ENCODE data around the gene OSBPL3. TPM values are rescaled to one million over a fixed set of nuclear protein-coding genes. Genes with fewer than 3 reads are reported as not detected.

The OSBPL3 gene
- total RNA-seq, 1 experiment from 2014 or later, result 13.7 TPM

DNA sequence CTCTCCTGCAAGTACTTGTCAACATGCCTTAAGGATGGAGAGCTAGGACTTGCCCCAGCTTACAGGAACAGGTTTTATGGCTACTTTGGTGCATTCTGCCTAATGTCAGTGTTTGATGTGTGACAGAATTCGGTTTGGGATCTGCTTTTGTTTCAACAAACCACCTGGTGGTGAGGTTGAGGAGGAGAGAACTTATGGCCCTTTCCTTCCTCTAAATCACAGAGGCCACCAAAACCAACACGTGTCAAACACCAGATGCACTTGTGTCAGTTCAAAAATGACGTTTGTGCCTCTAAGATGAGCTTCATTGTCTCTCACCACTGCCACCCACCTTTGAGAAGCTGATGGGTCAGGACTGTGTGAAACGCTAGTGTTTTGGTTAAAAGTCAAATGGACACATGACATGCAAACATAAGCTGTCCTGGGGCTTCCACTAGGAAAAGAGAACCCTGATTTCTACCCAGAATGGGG is 83.9 kb downstream of the OSBPL3 start:
- DNase-seq (ENCODE audit: low spot score), result no peak

DNA sequence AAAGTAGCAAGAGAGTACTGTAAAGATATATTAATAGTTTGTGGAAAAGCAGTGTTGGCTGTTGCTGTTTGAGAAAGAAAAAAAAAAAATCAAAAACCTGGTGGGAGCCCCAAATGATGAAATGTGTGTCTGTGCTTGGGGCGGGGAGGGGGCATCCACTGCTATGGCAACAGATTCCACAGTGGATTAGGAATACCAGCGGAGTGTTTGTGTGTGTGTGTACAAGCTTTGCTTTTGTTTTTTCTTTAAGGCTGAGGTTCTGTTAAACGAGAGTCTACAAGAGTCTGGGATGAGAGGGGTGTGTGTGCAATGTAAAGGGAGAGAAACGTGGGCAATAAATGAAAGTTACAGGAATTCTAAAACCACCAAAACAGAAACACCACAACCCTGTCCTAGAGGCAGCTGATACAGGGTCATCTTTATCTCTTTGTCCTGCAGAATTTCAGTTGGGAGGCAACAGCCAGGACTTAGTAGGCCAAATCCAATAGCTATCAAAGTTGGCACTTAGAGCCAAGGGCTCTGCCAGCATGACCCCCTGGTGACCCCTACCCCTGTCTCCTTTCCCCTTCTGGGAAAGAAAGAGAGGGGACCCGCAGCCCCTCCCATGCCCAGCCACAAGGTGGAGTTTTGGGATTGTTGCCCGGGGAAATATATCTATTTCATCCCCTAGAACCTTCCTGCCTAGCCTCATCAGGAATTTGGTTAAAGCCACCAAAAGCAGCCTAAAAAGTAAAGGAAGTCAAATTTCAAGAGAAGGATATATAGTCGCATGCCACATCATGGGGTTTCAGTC is 85.4 kb downstream of the OSBPL3 start:
- DNase-seq (ENCODE audit: low spot score), result peak; percentile 37

DNA sequence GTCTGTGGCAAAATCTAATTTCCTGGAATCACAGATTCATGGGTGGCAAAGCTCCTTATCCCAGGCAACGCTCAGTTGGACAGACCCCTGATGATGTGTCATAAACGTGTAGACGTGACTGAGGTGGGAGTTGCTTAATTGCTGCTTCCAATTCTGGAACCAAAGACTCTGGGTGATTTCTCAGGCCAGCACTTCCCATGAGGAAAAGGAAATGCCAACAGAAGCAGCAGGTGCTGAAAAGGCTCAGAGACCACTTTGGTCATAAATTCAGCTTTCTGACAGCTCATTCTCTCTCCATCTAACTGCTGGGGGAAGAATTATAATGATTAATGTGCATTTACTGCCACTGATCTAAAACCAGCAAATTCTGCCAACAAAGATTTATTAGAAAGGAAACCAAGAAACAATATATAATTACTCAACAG is 88.7 kb downstream of the OSBPL3 start:
- no peak for DNase-seq (ENCODE audit: low spot score)

DNA sequence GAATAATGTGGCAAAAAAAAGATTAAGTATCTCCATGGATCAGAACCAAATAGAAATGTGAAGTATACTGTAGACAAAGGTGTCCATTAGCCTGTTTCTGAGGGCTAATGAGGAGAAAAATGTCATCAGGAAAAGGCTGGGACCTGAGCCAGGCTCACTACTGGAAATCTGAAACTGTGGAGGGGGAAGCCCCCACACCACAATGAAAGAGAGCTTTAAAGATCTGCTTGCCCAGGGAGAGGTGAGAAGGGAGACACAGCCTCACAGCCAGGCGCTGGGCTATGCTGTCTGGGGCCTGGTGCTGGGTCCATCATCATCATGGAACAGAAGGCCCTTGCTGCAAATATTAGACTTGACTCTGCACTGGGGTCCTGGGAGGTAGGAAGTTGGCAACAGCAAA is 90.4 kb downstream of the OSBPL3 start:
- DNase-seq (ENCODE audit: low spot score), result no peak

DNA sequence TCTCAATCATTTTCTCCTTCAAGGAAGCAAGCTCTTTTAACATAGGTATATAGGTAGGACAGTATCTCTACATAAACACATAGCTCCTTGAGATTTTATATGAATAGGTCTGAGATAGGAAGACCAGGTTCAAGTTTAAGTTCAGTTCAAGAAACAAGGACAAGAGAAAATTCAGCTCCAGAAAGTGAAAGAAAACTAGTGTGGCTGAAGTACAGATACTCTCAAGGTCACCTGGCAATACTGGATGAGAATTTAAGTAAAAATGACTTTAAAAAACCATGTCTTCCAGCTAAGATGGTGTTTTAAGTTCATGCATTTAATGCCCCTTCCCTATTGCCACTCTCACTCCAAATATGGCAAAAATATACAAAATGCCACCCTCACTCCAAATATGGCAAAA is 91.3 kb downstream of the OSBPL3 start:
- DNase-seq (ENCODE audit: low spot score), result no peak

DNA sequence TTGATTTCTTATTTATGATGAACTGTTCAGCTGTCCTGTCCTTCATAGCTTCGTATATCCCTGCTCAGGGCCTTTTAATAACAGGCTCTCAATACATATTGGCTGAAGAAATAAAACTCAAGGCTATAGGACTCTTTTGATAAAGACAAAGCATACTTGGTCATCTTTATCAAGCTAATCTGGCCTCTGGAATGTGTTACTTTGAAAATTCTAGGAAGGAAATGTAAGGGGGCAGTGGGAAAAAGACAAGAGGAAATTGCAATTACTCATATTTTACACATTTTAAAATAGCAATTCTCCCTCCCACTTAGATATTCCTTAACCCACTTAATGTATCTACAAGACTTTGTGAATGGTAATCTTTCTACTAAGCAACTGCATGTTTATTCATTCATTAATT is 94.3 kb downstream of the OSBPL3 start:
- no peak for DNase-seq (ENCODE audit: low spot score)

DNA sequence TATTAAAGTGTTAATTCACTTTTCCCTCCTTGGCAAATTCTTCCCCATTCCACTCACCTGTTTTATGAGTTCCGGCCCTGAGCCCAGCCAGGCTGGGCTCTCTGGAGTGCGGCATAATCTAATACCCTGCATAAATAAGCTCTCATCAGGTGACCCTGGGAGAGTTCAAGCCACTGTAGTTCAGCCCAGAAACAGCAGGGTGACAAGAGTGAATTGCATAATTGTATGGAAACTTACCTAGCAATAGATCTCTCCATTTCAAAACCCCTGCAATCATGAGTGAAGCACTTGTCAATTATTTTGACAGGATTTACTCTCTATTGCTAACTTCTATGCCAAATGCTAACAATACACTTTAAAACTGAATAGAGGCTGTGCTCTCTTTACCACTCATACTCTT is 94.7 kb downstream of the OSBPL3 start:
- no peak for DNase-seq (ENCODE audit: low spot score)

DNA sequence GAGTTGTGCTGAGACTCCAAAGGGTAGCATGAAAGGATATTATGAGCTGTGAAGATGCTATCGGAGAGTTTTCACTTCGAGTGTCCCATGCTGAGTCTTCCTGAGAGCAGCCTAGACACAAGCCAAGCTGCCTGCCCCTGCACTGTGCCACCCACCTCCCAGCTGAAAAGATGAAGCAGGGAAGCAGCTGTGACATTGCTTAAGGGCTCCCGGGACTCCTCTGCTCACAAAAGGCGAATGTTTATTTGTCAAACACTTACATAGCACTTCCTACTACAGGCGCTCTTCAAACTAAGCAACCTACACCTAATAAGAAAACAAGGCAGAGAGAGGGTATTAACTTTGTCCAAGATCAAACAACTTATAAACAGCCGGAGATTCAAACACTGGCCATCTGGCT is 95.6 kb downstream of the OSBPL3 start:
- no peak for DNase-seq (ENCODE audit: low spot score)

DNA sequence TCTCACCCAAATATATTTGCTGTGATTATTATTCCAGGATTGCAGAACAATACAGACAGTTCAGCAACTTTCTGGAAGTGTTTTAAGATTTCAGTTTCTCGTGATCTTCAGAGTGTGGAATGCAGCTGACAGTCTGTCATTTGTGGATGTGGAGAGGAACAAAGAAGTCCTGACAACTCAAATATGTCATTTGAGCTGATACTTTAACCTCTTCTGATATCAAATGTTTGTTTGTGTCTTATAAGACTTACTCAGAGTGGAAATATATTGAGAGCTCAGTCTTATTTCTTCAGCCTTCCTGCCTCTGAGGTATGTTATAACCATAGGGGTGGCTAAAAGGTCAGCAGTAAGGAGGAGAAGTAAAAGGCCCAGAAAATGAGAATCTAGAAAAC is 96.4 kb downstream of the OSBPL3 start:
- DNase-seq (ENCODE audit: low spot score), result no peak

DNA sequence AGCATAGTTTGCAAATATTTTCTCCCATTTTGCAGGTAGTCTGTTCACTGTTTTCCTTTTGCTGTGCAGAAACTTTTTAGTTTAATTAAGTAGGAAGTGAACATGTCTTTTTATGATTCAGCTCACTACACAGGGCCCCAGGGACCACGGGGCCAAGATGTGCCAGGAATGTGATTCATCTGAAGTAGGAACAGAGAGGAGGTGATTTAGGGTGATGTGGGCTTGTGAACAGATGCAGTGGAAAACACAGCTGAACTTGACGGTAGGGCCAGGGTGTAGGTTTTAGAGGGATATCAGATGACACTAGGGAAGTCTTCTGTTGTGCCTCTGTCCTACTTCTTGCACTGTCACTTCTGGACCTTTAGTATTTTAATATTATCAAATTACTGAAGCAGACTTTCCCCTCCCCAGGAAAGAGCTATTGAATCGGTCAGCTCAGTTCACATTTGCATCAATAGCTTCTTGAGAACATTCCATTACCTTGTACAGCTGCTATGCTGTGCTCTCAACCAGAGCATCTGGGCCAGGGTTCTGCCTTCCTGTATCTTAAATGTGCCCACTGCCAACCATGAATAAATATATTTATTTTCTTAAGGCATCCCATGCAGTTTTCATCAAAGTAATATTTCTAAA is 96.9 kb downstream of the OSBPL3 start:
- DNase-seq (ENCODE audit: low spot score), result no peak

DNA sequence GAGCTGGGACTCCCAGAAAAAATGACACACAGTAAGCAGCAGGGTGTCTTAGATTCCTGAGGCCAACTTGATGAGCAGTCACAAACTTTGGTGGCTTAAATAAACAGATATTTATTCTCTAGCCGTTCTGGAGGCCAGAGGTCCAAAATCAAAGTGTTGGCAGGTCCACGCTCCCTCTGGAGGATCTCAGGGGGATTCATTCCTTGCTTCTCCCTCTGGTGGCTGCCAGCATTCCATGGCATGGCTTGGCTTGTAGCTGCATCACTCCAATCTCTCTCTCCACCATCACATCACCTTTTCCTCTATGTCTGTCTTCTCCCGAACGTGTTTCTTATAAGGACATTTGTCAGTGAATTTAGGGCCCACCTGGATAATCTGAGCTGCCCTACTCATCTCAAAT is 98.4 kb downstream of the OSBPL3 start:
- peak; percentile 67 for DNase-seq (ENCODE audit: low spot score)

DNA sequence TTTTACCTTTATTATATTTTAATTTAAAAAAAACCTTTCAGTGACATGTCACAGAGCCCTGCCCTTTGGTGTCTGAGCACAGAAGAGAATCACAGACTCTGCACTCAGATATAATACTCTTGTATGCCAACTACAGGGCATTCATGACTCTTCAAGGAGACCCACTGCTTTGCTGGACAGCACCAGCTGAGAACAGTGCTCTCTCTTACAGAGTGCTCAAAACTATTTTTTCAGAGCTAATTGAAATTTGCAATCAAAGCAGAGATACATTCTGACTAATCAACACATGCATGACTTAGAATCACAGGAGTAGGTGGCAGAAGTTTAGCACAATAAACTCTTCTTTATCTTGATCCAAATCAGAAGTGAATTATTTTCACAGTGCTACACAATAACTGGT is 99.1 kb downstream of the OSBPL3 start:
- no peak for DNase-seq (ENCODE audit: low spot score)

DNA sequence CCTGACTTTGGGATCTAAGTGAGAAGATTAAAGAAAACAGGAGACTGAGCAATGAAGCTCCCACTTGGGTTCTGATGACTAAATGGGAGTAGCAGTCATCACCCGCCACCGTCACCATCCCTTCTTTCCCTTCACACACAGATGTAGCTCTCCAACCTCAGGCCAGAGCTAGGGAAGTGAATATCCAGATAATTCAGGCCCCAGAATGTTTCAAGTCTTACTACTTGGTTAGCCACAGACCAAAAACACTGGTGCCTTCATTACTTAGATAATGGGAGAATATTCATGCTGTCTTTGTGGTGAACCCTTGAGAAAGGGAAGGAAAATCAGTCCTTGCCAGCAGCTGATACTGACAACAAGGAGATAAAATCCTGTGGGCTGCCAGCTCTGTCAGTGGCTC is 100.7 kb downstream of the OSBPL3 start:
- no peak for DNase-seq (ENCODE audit: low spot score)

DNA sequence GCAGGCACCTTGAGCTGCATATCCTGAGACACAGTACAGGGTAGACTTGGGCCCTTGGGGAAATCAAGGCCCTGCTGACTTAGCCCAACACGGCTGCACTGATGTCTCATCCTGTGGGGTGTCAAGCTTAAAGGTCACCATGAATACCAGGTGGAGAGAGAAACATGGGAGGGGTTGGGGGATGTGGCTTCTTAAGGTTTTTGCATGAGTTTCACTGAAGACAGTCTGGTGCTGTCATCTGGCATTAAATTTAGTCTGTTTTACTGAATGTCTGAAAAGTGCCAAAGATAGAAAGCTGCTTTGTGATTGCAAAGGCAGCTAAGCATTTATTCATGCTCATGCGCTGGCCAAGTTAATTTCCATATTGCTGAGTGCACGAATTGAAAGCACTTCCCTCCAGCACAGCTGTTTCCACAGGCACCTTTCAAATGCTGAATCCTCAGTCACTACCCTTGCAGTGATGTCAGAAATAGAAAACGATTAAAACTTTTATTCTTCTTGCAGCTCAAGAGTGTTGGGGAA is 102.1 kb downstream of the OSBPL3 start:
- no peak for DNase-seq (ENCODE audit: low spot score)

DNA sequence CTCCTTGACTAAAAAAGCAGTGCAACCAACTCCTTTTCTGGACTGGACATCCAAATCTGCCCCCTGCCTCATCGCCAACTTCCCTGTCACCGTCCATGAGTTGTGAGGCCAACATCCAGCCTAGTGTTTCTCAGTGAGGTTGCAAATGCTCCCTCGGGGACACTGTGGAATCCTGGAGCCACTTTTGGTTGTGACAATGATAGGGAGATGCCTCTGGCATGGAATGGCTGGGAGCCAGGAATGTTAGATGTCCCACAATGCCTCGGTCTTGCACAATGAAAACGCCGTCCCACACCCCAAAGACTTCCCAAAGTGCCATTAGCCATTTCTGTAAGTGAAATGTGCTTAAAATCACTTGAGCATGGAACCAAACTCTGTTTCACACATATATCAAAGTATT is 105.2 kb downstream of the OSBPL3 start:
- DNase-seq (ENCODE audit: low spot score), result no peak

DNA sequence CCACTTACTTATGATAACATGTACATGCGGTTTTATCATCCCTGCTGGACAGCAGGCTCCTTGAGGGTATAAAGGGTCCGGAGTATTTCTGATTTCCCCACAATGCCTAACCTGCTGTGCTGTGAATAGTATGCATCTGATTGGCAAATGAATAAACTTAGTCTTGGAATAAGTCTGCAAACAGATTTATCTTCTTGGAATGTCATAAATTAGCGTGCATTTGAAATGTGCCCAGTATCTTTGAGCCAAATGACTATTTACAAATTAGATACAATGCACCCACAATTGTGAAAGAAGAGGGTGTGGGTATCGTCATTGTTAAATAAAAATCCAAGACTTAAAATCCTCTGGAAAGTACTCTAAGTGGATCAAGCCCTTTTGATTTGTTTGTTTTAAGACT is 106.0 kb downstream of the OSBPL3 start:
- no peak for DNase-seq (ENCODE audit: low spot score)

DNA sequence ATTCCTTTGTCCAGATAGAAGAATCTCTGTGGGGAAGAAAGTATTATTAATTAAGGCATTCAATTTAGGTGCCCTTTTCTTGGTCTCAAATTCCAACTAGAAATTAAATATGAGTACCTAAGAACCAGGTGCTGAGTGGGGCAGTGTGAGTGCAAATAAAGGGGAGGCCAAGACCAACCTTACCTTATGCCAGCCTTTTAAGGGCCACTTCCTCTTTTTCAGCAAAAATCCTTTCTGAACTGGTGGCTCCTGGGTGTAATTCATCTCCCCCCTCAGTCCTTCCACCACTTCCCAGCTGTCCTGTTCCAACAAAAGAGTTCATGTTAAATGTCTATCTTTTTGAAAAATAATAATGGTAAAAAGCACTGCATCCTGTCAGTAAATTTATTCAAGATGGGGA is 108.2 kb downstream of the OSBPL3 start:
- no peak for DNase-seq (ENCODE audit: low spot score)

DNA sequence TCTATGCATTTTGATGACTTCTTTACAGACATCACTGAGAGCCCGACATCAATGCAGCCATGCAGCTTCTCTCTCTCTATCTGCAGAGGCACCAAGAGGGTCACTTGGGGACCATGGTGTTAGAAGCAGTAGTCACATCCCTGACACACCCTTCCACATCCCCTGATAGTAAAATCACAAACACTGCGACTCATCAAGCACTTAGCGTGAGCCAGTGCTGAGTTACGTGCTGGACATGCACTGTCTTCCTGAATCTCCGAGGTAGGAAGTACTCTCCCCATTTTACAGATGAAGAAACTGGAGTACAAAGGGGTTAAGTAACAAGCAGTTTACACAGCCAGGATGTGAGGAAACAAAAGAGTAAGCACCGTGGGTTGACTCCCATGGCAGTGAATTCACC is 109.2 kb downstream of the OSBPL3 start:
- no peak for DNase-seq (ENCODE audit: low spot score)

DNA sequence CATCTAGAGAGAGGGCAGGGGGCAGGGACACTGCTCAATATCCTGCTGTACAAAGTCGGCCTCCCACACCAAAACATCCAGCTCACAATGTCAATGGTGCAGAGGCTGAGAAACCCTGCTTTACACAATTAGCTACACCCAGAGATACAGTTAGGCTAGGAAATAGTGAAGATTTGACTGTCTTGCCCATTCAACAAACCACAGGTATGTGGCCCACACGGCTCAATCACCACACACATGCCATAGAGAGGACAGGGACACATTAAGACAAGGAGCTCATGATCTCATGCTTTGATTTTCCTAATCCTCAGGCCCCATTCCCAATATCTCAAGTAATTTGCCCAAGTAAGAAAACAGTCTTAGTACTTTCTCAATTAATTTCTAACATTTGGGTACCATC is 110.4 kb downstream of the OSBPL3 start:
- DNase-seq (ENCODE audit: low spot score), result no peak

DNA sequence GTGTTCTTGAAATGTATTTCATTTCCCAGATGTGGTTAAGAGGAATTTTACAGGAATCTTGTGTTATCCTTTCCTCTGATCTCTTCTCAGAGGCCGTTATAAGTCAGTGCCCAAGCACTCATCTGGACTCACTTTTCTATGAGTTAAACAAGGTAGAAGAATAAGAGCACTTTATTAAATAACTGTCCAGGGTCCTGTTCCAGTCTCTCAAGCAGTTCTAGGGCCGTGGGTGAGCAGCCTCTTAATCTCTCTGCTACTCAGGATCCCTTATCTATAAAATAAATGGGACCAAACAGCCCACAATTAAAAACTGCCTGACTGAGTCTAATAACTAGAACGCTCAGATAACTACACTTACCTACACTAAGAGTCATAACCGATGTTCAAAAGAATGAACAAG is 111.2 kb downstream of the OSBPL3 start:
- no peak for DNase-seq (ENCODE audit: low spot score)

DNA sequence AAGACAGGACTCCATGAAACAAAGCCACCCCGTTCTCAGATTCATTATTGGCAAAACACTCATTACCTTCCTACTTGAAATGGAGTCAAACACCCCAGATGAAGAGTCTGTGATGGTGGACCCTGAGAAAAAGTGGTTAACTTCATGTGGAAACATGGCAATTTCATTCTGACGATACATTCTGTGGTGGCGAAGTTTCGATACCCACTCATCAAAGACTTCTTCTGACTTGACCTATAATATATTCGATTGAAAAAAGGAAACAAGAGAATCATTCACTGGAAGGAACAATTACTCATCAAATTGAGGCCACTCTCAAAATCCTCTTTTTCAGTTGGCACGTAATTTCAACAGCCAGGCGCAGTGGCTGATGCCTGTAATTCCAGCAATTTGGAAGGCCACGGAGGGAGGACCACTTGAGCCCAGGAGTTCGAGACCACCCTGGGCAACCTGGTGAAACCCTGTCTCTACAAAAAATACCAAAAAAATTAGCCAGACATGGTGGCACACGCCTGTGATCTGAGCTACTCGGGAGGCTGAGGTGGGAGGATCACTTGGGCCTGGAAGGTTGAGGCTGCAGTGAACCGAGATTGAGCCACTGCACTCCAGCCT is 113.9 kb downstream of the OSBPL3 start:
- DNase-seq (ENCODE audit: low spot score), result no peak

DNA sequence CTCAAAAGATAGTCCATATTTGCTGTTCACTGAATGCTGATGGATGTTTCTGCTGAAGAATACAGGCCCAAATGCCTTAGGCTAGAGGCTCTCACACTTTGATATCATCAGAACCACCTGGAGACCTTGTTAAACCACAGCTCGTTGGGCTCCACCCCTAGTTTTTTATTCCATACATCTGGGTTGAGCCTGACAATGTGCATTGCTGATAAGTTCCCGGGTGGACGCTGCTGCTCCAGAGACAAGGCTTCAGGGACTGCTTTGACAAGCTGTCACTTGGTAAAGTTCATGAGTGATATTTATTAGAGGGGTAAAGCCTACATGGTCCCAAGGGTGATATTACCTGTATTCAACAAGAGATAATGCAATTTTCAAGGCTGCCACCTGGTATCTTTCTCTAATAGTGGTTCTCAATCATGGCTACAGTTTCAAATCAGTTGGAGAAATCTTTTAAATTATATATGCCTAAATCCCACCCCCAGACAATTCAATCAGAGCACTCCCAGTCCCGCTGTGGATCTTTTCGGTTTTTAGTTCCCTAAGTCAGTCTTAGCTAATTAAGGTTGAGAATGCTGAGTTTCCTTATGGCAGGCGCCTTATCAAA is 115.7 kb downstream of the OSBPL3 start:
- DNase-seq (ENCODE audit: low spot score), result no peak

Measured in HT-29 (cell line).